ENCODE data around the gene USP6NL.

Gene USP6NL

GRCh38 chr10:11617233-11617632, 5.8 kb upstream of the USP6NL start:
- no peak for DNase-seq (ENCODE audit: low read depth in 3 of 3, low spot score in 1 of 3)

DNA sequence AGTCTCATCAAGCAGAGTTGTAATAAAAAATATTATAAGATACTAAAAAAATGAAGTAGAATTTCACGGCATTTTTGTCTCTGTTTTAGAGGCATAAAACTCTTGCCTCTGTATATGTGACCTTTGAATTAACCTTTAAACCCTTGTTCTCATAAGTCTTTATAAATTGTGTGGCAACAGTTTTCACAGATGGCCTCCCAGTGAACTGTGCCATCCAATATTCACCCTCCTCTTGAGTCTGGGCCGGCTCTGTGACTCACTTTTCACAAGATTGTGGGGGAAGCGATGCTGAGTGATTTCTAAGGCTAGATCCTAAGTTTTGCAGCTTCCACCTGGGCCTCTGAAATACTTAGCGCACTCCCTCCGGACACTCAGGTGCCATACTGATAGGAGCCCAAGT, 4.6 kb upstream of the USP6NL start:
- no peak for DNase-seq (ENCODE audit: low read depth in 3 of 3, low spot score in 1 of 3)

GRCh38 chr10:11615396-11615795, 3.9 kb upstream of the USP6NL start:
- DNase-seq (ENCODE audit: low read depth in 3 of 3, low spot score in 1 of 3): no peak

DNA sequence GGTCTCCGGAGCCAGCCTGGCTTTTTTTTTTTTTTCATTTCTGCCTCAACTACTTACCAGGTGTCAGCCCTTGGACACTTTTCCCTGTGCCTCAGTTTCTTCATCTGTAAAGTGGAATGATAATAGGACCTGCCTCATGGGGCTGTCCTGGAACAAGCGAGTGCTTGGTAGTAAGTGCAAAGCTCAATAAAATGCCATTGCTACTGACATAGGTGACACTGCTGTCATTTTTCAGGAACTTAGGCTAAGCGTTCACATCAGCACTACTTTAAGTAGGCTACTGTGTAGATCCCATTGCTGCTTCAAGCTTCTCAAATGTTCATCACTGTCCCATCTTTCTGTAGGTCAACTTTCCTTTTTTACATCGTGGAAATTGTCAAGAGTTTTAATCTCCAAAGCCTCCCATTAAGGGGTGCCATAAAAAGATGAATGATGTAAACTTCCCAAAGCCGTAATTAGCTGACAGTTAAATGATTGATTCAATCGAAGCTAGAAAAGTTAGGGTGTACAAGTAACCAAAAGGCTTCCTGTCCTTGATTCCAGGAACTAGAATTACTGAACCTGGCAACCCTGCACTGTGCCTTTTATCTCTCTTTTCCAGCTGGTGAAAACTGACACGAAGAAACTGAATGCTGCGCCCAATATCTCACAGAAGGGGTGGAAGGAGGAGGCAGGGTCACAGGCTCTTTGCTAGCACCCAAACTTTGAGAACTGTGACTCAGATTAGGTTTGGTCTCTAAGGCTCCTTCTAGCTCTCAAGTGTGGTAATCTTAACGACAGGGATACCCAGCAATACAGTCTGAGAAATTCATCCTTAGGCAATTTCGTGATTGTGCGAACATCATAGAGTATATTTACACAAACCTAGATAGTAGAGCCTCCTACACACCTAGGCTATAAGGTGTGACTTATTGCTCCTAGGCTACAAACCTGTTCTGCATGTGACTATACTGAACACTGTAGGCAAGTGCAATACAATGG, 861 bp upstream of the USP6NL start:
- no peak for DNase-seq (ENCODE audit: low read depth in 3 of 3, low spot score in 1 of 3)

DNA sequence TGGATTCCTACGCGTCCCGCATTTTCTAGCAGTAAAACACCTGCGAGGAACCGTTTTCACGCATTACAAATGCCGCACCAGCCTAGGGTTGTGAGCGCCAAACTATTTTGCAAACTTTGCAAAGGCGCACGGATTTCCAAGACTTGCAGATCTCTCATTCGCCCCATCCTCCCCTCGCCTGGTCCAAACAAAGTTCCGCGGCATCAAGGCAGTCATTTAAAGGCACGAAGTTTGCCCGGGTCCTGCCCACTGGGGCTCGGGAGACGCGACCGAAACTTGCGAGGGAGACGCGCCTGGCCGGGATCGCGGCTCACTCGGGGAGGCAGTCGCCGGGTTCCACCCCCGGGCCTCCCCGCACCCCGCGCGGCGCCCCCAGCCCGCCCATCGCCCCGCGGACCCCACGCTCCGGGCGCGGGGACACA, 613 bp downstream of the USP6NL start:
- DNase-seq (ENCODE audit: low read depth in 3 of 3, low spot score in 1 of 3): peak in 1 of 3 donors; percentile 17

DNA sequence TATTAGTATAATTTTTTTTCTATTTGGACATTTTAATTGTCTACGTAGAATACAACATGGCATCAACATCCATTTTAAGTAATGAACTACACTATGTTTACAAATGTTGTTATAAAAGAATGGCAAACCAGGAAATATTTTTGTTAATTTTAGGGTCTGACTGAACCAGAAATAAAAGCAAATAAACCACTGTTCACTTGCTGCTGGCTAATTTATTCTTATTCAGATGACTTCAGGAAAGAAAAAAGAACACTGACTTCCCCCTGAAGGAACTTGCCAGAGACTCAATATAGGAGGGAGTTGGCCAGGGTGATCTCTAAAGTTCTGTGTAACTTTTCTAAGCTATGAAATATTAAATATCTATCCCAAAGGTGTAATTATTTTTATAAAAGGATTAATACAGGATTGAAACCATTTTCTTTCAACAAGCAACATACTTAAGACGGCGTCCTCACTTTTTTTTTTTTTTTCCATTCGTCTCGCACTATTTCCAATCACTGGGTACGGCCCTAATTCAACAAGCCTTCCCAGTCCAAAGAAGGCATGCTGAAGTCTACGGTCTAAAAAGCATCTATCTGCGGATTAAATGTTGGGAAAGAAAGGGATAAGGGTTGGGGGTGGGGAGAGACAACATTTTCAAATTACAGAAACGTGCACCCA, 1.2 kb downstream of the USP6NL start:
- DNase-seq (ENCODE audit: low read depth in 3 of 3, low spot score in 1 of 3): no peak

GRCh38 chr10:11609492-11610093, 1.9 kb downstream of the USP6NL start:
- no peak for DNase-seq (ENCODE audit: low read depth in 3 of 3, low spot score in 1 of 3)

- no peak for DNase-seq (ENCODE audit: low read depth in 3 of 3, low spot score in 1 of 3)
These were observed 2.4 kb downstream of the USP6NL start for GRCh38 chr10:11609052-11609451.

DNA sequence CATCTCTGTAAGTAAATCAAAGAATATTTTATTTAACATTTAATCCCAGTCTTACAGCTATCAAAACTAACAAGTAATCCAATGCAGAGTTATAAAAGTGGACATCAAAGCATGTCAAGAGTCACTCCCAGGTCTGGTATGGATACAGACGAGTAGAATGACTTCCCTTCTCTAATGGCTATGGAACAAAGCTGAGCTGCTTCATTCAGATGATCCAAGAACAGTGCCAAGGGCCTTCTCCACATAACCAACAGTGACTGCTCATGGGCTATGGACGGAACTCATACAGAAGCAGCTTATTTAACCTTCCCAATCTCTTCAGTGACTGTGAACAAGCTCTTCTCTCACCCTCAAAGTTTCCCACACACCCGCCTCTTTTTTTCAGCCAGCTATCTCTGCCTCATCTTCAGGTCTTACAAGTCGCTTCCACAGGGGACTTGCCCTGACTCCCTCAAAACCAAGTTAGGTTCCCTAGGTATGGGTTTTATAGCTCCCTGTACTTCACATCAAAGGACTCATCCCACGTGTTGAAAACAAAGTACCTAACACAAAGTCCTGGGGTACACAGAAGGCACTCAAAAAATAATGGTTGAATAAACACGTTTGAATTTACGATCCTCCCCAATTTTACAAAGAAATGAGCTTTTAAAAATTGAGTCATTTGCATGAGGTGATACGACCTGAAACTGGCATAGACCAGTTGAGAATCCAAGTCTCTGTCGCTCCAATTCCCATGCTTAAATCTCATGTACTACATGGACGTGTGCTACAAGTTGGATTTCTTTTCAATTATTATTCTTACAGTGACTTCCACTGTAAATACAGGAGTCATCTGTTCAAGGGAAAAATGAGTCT, 3.1 kb downstream of the USP6NL start:
- DNase-seq (ENCODE audit: low read depth in 3 of 3, low spot score in 1 of 3): no peak

DNA sequence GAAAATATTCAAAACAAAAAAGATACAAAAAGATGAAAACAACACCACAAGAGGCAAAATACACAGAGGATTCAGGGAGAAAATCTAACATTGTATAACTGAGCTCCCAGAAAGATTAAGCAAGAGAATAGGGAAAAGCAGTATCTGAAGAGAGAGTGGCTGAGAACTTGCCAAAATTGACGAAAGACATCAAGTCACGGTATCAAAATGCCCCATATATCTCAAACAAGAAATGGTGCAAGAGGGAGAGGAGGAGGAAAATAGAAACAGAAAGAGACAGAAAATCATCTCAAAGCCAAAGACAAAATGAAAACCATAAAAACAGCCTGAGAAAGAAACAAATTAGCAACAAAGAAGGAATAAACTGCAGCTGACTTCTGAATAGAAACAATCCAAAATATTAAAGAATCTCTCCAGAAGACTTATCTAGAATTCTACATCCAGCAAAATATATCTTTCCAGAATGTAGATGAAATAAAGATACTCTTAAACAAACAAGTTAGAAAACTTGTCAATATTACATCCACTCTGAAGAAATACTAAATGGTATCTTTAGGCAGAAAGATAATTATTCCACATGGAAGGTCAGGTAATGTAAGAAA, 5.5 kb downstream of the USP6NL start:
- DNase-seq (ENCODE audit: low read depth in 3 of 3, low spot score in 1 of 3): no peak

DNA sequence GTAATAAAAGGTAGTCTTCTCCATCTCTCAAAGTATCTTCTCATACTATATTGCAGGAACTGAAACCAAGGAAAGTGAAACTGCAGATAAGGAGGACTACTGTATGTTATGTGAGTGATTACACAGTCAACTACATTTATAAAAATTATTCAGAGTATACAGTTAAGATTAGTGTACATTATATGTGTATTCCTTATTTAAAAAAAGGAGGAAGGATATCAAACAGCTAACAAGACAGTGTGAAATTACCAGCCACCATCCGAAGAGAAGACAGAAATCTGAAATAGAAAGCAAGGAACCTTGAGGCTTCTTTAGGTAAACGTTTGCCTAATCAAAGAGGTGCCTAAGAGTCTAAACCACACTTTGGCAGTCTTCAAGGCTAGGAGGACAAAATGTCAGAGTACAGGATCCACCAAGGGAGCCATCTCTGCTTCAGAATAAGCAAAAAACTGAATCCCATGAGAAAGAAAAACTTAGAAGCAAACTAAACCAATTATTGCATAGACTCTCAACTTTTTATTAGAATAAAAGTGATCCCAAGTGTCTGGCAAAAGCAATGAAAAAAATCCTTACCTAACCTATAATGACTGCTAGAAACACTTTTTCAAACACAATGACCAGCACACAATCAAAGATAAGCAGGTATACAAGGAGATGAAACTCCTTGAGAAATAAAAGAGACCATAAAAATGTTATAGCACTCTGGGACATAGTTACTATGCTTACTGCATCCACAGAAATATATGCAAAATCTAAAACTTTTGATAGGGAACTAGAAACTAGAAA, 6.4 kb downstream of the USP6NL start:
- DNase-seq (ENCODE audit: low read depth in 3 of 3, low spot score in 1 of 3): no peak

- no peak for DNase-seq (ENCODE audit: low read depth in 3 of 3, low spot score in 1 of 3)
These were observed 7.7 kb downstream of the USP6NL start for GRCh38 chr10:11603741-11604140.

- DNase-seq (ENCODE audit: low read depth in 3 of 3, low spot score in 1 of 3): no peak
These were observed 8.4 kb downstream of the USP6NL start for GRCh38 chr10:11602919-11603523.

DNA sequence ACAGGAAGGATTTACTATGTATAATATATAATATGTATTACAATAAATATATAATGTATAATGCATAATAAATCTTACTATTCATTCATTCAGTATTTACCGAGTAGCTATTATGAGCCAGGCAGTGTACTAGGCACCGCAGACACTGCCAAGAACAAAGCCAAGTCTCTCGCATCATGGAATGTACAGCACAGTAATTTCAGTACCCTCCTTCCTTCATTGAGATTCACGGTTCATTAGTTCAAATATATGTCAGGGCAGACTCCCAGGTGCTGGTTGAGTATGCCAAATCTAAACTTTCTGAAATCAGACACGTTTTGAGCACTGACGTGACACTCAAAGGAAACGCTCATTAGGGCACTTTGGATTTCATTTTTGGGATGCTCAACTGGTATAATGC, 9.1 kb downstream of the USP6NL start:
- no peak for DNase-seq (ENCODE audit: low read depth in 3 of 3, low spot score in 1 of 3)

DNA sequence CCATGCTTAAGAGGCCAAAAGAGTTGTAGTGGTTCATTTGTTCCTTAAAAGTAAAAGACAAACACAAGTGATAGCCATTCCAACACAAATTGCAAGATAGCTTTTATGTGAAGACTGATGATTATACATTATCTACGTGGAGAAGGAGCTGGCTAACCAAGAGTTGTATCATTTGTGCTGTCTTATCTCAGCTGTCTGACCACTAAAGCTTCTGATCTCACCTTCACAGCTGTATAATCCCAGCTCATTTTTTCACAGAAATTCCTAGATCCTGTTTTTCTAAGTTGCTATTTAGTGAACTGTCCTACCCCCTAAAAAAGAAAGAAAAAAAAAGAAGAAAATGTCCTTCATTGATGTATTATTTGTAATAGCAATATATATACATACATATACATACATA, 9.8 kb downstream of the USP6NL start:
- no peak for DNase-seq (ENCODE audit: low read depth in 3 of 3, low spot score in 1 of 3)

DNA sequence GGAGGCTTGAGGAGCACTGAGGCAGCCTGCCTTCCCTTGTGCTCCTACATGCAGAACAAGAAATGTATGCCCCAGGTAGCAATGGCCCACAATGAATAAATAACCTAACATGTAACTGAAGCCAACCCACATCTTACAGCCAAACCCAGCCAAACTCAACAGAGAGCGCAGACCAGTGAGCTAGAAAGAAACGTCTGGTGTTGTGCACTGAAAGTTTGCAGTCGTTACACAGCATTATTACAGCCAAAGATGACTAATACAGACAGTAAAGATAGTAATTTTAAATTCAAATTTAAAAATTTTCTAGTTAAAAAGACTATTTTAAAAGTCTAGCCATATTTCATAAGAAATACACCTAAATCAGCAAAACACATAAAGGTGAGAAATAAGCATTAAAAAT, 11.2 kb downstream of the USP6NL start:
- no peak for DNase-seq (ENCODE audit: low read depth in 3 of 3, low spot score in 1 of 3)

- DNase-seq (ENCODE audit: low read depth in 3 of 3, low spot score in 1 of 3): no peak
These were observed 12.6 kb downstream of the USP6NL start for GRCh38 chr10:11598712-11599397.

- no peak for DNase-seq (ENCODE audit: low read depth in 3 of 3, low spot score in 1 of 3)
These were observed 14.0 kb downstream of the USP6NL start for GRCh38 chr10:11597470-11597869.

DNA sequence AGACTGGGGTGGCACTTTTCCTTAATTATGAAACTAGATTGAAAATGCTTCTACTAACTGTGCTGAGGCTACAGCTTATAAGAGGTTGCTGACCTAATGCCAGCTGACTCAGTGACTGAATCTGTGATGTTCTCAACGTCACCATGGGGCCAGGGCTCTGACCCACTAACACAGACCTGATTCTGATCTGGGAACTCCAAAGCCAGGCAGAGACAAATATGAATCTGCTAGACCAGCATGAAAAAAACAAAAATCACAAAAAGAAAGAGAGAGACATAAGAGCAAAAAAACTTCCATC, 16.1 kb downstream of the USP6NL start:
- no peak for DNase-seq (ENCODE audit: low read depth in 3 of 3, low spot score in 1 of 3)

Measured in stimulated activated CD4-positive, alpha-beta T cell treated with anti-CD3 and anti-CD28 coated beads, TNF-alpha, amount 100 ng/mL, for 1 hour (primary cell).